Hypothalamus (tissue), 51 donors: ENCODE measurements around the gene BBIP1.

Experiments
- DNase-seq, 51 donors: peaks; one replicate each; lab custom pipeline; 2025; lab: John Stamatoyannopoulos, UW

BBIP1 gene, protein sequence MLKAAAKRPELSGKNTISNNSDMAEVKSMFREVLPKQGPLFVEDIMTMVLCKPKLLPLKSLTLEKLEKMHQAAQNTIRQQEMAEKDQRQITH

DNA sequence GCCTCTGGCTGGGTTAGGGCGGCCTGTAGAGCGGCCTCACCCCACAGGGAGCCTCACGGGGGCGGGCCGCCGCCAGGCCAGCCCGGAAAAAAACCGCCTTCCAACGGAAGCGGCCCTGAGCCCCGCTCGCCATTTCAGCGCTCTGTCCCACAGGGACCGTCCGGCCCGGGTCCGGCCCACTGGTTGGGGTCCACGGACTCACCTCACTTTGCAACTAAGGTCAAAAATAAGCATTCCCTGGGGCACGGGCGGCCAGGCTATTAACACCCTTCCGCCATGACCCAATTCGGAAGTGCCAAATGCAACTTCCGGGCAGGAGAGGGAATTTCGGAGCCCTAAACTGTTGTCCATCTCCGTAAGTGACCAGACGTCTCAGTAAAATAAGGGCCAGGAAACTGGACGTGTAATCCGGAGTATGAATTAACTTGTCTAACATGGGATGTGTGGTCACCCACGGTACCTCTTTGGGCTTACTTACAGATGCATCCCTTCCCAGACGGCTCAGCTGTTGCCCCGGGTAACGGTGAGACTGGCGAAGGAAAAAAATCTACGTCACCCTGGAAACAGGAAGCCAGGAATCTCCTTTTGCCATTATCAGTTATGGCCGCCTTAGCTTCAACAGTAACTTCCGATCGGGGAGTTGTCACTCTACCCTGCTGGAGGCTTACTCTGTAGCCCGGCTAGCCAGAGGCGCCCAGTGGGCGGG lies at the start of gene BBIP1:
BBIP1 (minus strand) TSS at position 538 of the 706 bp plus-strand sequence. CDS start 1,023 bp downstream, outside the sequence.
- peak; percentile 53 to 99 (median 85) for DNase-seq

DNA sequence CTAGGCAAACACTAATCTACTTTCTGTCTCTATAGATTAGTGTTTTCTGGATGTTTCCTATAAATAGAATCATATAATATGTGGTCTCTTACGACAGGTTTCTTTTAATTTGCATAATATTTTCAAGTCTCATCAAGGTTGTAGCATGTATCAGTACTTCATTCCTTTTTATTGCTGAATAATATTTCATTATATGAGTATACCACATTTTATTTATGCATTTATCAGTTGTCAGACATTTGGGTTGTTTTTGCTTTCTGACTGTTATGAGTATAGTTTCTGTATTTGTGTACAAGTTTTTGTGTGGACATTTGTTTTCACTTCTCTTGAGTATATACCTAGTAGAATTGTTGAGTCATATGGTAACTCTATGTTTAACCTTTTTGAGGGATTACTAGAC lies 48.7 kb upstream of the BBIP1 start:
- no peak for DNase-seq

DNA sequence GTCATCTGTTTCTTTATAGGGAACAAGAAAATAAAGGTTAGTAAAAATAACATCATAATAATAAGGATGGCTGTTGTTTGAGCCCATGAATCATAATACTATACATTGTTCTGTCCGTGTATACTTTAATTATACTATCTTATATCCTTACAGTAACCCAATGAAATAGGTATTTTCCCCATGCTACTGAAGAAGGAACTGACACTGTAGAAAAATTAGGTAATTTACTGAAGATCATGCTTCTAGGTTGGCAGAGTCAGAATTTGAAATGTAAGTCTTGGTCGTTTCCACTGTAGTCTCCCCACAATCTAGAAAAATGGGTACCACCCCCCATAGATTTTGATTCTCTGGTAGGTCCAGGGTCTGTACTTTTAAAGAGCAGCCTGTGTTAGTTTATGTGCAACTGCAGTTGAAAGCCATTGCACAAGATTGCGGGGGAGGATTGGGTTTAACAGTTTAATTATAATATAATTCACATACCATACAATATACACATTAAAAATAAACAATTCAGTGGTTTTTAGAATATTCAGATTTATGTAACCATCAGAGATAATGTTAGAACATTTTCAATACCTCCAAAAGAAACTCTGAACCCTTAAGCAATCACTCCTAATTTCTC lies 48.1 kb upstream of the BBIP1 start:
- DNase-seq = no peak

DNA sequence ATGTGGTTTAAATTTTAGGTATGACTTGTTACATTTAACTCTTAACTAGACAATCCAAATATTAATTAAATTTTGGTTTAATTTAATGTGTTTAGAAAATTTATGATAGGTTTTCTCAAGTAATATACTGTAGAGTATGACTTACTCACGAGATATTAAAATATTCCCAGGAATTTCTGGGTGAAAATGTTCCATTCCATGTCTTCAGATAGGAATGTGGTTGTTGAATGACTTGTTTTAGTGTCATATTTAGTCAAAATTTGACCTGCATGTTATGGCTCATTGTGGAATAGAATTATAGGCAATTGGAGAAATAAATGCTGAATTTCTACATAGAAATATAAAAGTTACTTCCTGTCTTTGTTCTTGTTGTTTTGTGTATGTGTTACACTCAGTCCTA lies 47.2 kb upstream of the BBIP1 start:
- DNase-seq = no peak

DNA sequence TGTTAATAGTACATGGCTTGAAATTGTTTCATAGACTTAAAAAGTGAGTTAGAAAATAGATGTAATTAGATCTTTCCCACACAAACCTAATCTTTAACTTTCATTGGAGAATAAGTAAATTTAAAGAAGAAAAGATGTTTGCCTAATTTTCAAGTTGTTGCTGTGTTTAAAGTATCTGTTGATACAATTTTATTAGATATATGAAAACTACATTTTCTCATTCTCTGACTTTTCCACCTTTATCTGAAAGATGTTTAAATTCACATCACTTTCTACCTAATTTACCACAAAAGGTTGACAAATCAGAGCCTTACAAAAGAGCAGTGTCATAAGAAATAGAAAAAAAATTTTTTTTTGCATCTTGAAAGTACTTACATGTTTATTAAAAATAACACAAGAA lies 46.2 kb upstream of the BBIP1 start:
- no peak for DNase-seq

DNA sequence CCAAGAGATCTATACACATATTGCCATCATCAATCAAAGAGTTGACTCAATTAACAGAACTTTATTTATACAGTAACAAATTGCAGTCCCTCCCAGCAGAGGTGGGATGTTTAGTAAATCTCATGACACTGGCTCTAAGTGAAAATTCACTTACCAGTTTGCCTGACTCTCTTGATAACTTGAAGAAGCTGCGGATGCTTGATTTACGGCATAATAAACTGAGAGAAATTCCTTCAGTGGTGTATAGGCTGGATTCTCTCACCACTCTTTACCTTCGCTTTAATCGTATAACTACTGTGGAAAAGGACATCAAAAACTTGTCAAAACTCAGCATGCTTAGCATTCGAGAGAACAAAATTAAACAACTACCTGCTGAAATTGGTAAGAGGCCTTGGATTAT lies 45.7 kb upstream of the BBIP1 start:
- no peak for DNase-seq

DNA sequence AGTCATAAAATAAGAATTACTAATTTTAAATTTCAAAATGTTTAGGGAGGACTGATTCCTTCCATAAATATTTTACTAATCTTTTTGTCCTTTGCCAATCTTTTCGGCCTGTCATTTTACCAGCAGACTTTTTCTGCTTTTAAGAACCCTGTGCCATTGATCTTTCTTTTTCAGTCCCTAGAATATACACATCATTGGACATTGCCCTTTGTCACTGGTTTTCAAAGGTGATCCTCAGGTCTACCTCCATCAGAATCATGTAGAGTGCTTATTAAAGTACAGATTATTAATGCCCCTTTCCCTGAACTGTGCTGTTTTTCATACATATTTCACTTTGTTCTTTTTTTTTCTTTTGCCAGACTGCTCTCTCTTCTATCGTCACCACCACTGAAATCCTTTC lies 44.2 kb upstream of the BBIP1 start:
- no peak for DNase-seq

DNA sequence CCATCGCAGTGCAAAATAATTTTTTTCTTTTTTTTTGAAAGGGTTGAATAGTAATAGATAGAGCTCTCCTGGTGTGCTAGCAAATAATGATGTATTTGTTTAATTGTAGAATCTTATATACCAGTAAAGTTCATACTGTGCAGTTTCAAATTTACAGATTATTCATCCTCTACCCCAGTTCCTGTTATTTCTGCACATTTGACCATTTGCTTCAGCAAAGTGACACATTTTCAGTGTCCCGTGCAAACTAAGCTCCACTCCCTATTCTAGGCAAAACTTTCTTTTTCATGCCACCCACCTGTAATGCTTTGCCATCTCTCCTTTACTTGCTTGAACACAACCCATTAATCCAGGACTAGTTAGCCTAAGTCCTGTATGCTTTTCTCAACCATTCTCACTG lies 43.5 kb upstream of the BBIP1 start:
- DNase-seq = no peak

DNA sequence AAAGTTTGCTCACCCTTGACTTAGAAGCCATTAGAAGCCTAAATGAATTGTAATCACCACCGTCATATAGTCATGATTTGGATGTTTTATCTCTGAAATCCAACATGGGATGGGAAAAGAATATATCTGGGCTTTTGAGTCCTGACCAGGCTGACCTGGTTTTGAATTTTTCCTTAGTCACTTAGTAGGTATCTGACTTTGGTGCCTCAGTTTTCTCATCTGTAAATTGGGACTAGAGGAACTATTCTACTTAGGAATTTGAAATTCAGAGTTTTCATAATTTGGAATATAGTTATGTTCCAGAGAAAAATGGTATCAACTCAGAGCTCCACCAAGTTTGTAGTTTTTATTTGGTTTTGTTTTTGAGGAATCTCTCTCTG lies 41.3 kb upstream of the BBIP1 start:
- DNase-seq = no peak

DNA sequence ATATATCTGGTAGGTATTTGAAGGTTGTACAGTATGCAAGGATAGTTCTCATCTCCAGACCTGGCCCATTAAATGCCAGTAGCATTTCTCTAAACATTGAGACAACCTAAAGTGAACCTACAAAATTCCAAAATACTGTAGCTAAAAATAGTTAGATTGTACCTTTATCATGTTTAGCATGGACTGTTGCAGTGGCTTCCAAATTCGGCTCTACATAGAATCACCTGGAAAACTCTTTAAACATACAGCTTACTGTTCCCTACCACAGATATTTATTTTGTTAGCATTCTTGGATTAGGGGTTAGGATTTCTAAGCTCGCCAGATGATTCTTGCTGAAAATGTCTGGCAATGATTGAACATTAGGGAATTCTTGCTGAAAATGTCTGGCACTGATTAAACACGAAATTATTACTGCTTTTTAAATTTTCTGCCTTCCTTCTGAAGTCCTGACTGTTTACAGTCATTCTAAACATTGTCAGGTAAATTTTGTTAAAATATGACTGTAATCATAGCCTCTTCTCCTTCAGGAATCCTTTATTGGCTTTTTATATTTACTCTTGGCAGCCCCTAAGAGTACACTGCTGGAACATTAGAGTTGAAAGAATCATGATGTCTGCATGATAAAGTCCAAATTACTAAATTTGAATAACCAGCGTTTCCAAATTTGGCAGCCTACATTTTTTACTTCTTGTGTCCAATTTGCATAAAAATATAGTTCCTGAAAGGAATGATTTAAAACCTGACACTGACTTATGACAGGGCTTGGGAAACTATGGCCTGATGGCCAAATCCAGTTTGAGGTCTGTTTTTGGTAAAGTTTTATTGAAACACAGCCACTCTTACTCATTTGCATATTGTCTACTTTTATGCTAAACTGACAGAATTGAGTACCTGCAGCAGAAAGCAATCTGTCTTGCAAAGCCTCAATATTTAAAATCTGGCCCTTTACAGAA lies 40.7 kb upstream of the BBIP1 start:
- no peak for DNase-seq

DNA sequence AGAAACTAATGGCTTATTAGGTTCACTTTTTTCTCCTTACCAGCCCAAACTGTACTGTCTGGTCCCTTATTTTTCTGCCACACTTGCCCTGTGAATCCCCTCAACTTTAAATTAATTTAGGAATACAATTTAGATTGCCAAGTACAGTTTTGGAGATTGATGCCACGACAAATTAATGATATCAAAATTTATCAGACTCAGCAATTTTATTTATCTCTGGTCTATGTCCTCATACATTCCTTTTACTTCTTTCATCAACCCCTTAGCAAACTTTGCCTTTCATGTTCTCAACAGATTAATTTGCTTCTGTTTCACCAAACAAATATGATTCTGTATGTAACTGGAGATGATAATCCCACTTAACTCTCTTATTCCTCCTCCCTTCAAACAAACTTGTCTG lies 38.6 kb upstream of the BBIP1 start:
- no peak for DNase-seq

DNA sequence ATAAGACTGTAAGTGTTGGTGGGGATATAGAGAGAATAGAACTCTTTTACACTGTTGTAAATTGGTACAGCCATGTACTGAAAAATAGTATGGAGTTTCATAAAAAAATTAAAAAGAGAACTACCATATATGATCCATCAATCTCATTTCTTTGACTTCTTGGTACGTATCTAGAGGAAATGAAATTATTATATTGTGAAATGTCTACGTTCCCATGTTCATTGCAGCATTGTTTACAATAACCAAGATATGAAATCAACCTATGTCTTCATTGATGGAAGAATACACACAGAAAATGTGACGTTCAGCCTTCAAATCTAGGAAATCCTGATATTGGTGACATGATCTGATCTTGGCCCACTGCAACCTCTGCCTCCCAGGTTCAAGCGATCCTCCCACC lies 32.4 kb upstream of the BBIP1 start:
- no peak for DNase-seq

DNA sequence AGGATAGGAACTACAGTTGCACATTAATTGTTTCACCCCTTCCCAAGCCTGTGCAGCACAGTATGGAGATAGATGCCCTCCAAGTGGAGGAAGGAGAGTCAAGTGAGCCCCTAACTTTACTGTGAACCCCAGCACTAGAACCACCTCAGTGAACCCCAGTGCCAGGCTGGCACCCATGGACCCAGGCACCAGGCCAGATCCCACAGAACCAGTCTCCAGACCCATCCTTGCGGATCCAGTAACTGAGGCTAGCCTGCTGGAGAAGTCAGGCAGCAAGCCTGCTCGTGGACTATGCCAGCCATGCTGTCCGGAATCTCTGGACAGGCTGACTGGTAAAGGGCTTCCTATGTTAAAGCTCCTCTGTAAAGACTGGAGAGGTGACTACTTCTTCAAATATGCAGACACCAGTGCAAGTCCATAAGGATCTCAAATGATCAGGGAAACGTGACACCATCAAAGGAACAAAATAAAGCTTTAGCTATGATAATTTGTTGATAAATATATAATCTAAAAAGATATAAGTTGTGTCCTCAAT lies 28.1 kb upstream of the BBIP1 start:
- DNase-seq = no peak

DNA sequence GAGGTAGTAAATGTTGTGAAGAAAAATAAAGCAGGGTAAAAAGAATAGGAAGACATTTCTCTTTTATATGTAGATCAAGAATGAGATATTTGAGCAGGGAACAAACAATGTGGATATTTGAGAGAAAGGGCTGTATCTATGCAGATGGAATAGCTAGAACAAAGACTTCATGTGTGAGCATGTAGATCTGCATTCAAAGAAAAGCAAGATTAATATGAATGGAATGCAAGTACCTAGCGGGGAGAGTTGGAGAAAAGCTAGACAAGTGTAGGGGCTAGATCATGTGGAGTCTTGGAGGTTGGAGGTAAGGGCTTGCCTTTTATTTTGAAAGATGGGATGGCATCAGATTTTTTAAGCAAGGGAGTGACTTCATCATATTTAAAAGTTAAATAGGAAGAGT lies 27.5 kb upstream of the BBIP1 start:
- no peak for DNase-seq

DNA sequence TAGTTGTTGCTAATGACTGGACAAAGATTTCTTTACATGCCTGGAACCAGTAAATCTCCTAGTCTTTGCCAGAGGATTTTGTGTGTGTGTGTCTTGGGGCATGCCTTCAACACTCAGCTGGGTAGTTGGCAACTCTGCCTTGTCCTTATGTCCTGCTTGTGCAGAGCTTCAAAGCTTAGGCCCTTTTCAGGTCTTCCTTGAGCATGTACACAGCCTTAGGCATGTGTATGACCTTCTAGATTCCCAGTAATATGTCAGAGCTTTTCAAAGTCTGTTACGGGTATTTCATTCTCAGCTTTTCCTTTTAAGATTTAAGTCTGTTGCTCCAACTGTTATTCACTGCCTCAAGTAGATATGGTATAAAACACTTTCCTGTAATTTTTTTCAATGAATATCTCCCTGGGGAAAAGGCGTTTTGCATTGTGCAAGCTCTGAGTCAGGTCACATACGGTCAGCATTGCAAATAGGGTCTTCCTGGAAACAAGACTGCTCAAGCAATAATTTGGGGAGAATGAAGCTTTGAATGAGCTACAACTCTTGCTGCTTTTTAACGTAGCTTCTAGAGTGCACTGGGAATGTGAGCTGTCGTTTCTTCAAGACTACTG lies 25.9 kb upstream of the BBIP1 start:
- DNase-seq = no peak

DNA sequence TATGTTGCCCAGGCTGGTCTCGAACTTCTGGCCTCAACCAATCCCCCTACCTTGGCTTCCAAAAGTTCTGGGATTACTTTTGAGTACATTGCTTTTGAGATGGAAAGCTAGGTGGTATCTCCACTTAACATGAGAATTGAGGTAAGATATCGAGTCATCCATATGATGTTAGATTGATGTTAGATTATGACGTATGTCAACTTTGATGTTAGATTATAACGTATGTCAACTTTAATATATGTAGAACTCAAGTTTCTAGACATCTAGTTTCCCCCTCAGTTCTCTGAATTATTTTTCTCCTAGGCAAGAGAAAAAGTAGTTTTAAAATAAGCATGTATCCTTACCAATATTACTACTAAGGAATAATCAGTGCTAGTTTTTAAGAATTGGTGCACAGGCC lies 20.4 kb upstream of the BBIP1 start:
- DNase-seq = no peak

DNA sequence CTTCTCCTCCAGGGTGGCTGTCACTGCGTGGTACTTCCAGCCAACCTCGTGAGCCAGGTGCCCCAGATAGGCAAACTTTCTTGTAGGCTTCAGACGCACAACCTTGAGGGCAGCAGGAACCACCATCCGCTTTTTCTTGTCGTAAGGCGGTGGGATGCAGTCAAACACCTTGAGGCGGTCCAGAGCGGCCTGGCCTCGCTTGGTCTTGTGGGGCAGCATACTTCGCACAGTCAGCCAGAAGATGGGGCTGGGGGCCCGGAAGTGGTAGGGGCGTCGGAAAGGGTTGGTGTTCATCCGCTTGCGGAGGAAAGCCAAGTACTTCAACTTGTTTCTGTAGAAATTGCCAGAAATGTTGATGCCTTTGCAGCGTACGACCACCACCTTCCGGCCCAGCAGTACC lies 17.8 kb upstream of the BBIP1 start:
- DNase-seq = no peak

DNA sequence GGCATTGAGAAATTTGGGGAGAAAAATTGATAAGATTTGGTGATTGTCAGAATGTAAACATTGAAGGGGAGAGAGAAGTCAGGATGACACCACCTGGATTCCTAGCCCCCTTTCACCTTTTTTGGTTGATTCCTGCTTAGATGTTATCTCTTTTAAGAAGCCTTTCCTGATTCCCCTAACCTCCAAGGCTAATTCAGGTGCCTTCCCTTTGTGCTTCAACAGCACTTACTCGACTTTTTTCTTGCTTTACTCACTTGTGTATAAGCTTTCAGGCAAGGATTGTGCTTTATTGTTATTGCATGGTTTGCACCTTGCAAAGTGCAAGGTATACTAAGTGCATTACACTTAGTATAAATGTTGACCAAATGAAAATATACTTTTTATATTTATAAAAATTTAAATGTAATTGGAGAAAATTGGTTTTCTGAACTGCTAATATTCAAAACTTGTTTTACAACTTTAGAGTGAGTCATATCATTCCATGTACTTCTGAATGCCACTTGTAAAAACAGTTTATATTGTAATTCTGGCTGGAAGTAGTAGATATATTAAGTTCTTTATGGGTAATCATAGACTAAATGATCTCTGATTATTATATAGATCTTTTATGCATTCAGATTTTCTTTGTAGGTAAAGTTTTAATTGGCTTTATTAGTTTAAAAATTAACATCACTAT lies 13.7 kb upstream of the BBIP1 start:
- DNase-seq = no peak

DNA sequence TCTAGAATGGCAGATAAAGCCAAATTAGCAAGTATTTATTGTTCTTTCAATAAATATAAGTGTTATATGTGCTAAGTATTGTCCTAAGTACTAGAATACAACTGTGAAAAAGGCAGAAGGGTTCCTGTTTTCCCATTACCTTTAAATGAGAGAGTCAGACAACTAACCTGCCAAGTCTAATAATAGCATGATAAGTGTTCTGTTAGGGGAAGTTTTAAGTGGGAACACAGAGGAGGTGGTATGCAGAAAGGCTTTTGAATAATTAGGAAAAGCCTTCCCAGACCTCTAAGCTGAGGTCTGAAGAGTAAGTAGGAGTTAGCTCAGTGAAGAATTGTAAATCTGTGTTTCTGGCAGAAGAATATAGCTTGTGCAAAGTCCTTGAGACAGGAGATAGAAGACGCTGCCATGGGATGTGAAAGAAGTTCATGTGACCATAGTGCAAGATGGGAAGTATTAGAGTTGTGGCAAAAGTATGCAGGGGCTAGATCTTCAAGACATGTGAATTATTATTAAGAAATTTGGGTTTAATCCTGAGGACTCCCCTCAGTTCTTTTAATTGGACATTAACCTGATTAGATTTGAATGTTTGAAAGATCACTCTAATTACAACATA lies 12.9 kb upstream of the BBIP1 start:
- DNase-seq = no peak

DNA sequence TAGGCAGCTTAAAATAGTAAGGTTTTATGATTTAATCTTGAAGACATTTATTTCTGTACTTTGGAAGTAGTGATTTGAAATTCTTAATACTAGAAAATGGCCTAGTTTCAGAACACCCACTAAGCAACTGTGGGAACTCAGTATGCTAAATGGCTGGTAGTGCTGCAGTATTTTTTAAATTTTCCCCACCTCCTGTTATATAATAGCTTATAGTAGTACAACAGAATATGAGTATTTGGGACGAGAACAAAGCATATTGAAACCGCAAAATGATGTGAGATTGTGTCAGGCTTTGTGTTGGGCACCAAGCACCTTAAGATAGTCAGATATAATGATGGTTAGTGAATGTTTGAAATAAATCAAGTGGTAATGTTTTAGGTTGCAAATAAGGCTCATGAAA lies 8.5 kb upstream of the BBIP1 start:
- DNase-seq = no peak
